ENCODE measurements around the gene ASH1L.
"Not testable (repeated sequence)": the region's sequence is repeated elsewhere in the genome, so short reads cannot be mapped to it uniquely, and the experiment has no call there.

Gene ASH1L, protein sequence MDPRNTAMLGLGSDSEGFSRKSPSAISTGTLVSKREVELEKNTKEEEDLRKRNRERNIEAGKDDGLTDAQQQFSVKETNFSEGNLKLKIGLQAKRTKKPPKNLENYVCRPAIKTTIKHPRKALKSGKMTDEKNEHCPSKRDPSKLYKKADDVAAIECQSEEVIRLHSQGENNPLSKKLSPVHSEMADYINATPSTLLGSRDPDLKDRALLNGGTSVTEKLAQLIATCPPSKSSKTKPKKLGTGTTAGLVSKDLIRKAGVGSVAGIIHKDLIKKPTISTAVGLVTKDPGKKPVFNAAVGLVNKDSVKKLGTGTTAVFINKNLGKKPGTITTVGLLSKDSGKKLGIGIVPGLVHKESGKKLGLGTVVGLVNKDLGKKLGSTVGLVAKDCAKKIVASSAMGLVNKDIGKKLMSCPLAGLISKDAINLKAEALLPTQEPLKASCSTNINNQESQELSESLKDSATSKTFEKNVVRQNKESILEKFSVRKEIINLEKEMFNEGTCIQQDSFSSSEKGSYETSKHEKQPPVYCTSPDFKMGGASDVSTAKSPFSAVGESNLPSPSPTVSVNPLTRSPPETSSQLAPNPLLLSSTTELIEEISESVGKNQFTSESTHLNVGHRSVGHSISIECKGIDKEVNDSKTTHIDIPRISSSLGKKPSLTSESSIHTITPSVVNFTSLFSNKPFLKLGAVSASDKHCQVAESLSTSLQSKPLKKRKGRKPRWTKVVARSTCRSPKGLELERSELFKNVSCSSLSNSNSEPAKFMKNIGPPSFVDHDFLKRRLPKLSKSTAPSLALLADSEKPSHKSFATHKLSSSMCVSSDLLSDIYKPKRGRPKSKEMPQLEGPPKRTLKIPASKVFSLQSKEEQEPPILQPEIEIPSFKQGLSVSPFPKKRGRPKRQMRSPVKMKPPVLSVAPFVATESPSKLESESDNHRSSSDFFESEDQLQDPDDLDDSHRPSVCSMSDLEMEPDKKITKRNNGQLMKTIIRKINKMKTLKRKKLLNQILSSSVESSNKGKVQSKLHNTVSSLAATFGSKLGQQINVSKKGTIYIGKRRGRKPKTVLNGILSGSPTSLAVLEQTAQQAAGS (N-terminal part only)

DNA sequence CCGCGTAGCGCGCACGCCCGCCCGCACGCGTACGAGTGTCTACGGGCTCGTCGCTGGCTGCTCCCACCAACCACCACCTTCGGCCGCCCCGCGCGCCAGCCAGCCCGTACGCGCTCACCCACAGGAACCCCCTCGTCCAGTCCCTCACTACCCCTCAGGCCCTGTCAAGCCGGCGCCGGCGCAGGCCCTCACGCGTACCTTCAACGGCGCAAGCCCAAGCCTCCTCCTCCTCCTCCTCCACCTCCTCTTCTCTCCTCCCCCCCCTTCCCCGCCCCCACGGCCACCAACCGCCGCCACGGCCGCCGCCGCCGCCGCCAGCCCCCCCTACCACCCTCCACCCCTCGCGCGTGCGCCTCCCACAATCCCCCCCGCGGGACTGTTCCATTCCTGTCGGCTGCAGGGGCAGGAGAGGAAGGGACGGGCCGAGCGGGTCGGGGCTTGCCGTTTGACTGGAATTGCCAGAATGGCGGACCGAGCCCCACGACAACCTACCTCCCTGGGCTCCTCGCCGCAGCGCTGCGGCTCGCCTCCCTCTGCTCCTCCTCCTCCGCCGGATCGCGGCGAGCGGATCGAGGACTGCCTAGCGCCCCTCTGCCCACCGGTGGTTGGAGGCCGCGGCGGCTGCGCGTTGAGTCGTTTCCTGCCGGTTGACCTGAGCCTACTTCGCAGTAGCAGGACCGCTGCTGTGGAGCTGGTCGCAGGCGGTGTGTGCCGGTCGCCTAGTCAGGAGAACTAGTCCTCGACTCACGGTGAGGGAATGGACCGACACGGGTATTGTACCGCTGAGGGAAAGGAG, at the start of gene ASH1L:
ASH1L (minus strand) TSS at position 223 of the 796 bp plus-strand sequence. CDS start 41,284 bp downstream, outside the sequence.
- DNase-seq = peak; percentile 89 to 98

- DNase-seq = not testable (repeated sequence)
Observed at GRCh38 chr1:155610257-155610647, 47.6 kb upstream of the ASH1L start.

GRCh38 chr1:155609515-155610256, 47.1 kb upstream of the ASH1L start, which contains the start of gene MSTO1:
Gene MSTO1 (plus strand): TSS chr1:155610218. CDS start chr1:155610249, 31 bp downstream.
- DNase-seq = peak; percentile 94 to 95

- no peak for DNase-seq
Observed at GRCh38 chr1:155608888-155609225, 46.3 kb upstream of the ASH1L start.

- no peak for DNase-seq
Observed at GRCh38 chr1:155607708-155608107, 45.1 kb upstream of the ASH1L start.

DNA sequence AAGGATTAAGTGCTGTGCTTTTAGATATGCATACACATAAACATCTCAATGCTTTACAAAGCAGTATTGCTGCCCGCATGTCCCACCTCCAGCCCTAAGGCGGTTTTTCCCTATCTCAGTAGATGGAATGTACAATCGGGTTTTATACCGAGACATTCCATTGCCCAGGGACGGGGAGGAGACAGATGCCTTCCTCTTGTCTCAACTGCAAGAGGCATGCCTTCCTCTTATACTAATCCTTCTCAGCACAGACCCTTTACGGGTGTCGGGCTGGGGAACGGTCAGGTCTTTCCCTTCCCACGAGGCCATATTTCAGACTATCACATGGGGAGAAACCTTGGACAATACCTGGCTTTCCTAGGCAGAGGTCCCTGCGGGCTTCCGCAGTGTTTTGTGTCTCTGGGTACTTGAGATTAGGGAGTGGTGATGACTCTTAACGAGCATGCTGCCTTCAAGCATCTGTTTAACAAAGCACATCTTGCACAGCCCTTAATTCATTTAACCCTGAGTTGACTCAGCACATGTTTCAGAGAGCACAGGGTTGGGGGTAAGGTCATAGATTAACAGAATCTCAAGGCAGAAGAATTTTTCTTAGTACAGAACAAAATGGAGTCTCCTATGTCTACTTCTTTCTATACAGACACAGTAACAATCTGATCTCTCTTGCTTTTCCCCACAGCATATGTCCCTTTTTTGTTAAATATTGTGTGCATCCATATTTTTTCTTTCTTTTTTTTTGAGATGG, 37.4 kb upstream of the ASH1L start:
- DNase-seq = not testable (repeated sequence)

GRCh38 chr1:155598842-155599331, 36.3 kb upstream of the ASH1L start:
- peak in 1 of 2 donors; percentile 22 for DNase-seq

GRCh38 chr1:155596864-155597263, 34.3 kb upstream of the ASH1L start:
- no peak for DNase-seq

- peak in 1 of 2 donors; percentile 28 for DNase-seq
Observed at GRCh38 chr1:155595877-155596474, 33.4 kb upstream of the ASH1L start.

- DNase-seq = peak in 1 of 2 donors; percentile 56
Observed at GRCh38 chr1:155591770-155592169, 29.2 kb upstream of the ASH1L start.

DNA sequence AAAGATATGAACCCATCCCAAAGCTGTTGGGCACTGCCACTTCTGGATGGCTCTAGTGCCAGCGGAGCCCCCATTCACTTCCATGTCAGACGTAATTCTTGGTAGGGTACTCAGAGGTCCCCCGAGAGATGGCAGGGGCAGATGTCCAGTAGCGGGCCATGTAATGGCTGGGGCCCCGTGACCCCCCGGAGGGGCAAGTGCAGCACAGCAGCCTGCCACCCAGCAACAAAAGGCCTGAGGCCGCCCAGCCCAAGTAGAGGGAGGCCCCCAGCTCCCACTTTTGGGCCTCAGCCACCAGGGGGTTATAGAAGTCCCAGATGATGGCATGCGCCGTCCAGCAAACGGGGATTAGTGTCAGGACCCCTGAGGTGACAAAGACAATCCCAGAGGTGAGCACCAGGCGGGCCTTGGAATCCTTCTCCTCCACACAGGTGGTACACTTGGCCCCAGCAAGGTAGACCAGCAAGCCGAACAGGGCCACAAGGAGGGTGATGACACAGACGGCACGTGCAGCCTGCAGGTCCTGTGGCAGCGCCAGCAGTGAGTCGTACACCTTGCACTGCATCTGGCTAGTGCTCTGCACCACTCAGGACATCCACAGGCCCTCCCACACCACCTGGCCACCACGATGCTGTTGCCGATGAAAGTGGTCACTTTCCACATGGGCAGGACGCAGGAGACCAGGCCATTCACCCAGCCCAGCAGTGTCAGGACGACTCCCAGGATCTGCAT, 28.1 kb upstream of the ASH1L start:
- not testable (repeated sequence) for DNase-seq

DNA sequence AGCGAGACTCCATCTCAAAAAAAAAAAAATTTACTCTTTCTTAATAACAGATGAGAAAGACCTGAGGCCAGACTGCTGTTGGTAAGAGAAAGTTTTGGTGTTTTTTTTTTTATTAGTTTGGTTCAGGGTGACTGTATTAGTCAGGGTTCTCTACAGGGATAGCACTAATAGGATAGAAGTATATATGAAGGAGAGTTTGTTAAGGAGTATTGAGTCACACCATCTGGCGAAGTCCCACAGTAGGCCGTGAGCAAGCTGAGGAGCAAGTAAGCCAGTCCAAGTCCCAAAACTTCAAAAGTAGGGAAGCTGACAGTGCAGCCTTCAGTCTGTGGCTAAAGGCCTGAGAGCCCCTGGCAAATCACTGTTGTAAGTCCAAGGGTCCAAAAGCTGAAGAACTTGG, 26.7 kb upstream of the ASH1L start:
- DNase-seq = not testable (repeated sequence)

- DNase-seq = not testable (repeated sequence)
Observed at GRCh38 chr1:155583846-155584245, 21.2 kb upstream of the ASH1L start.

DNA sequence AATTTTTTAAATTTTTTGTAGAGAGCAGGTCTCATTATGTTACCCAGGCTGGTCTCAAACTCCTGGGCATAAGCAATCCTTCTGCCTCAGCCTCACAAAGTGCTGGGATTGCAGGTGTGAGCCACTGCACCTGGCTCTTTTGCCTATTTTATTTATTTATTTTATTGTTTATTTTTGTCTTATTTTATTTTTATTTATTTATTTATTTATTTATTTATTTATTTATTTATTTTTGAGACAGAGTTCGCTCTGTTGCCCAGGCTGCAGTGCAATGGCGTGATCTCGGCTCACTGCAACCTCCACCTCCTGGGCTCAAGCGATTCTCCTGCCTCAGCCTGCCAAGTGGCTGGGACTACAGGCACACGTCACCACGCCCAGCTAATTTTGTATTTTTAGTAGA, 13.0 kb upstream of the ASH1L start:
- DNase-seq = not testable (repeated sequence)

DNA sequence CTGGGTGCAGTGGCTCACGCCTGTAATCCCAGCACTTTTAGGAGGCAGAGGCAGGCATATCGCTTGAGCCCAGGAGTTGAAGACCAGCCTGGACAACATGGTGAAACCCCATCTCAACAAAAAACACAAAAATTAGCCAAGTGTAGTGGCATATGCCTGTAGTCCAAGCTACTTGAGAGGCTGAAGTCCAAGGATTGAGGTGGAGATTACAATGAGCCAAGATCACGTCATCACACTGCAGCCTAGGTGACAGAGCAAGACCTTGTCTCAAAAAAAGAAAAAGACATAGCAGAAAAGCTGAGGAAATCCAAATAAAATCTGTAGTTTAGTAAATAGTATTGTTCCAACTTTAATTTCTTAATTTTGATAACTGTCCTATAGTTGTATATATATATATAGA, 11.5 kb upstream of the ASH1L start:
- no peak for DNase-seq

DNA sequence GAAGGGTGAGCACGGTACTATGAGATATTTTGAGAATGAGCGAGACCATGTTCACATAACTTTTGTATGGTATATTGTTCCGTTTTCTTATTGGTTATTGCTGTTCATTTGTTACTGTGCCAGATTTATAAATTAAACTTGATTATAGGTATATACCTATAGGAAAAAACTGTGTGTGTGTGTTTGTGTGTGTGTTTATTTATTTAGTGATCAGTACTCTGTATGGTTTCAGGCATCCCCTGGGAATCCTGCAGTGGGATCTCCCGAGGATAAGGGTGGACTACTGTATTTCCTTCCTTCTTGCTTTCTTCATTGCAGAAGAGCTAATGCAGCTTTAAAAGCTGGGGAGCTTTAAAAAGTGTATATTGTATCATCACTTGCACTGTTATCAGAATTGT, 8.0 kb upstream of the ASH1L start:
- DNase-seq = no peak

DNA sequence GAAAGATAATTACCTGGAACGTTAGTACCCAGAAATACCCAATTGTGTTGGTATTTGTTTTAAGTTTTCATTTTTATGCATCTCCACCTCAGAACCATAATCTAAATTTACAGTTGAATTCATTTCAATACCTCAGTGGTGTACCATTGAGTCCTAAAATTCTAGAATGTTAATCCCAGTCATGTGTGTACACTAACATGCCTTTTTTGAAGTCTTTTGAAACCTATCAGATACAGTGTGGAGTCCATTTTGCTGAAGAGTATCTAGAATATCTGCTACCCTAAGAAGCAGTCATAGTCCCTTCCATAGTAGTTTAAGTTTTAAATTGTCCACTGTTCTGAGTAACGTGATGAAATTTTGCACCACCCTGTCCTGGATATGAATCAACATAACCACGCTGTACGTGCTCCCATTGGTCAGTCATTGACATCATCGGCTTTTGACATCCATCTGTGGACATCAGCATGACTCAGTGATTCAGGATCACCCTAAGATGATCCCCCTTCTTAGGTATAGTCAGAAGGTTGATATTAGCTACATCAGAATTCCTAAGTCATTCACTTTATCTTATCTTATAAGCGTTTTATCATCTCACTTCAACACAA, 7.5 kb upstream of the ASH1L start:
- no peak for DNase-seq

DNA sequence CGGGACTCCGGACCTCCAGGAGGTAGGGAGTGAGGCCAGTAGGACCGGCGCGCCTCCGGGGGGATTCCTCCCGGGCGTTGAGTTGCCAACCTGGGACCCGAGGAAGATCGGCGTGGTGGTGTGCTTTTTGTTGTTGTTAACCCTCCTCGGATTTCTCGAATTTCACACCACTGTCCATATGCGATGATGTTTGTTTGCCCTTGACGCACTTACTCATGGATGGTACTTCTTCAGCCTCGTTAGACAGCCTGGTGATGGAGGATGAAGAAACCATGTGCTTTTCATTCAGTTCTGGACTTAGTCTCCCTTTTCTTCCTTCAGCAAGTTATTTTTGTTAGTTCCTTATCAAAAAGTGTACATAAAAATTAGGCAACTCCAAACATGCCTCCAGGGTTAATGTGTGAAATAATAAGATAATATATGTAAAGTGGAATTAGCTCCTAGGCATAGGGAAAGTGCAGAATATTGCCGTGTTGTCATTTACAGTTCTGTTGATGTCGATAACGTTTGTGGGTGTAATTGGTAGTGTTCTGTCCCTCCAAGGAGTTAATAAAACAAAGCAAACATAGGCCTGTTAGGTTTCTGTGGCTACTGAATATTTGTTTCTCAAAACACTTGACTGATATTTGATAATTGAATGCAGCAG, 897 bp upstream of the ASH1L start:
- DNase-seq = not testable (repeated sequence)
